HepG2 (cell line): Measurements from ENCODE around the gene ITM2B. TPM values are rescaled to one million over a fixed set of nuclear protein-coding genes. Genes with fewer than 3 reads are reported as not detected.

Source experiments
- GTF3A ChIP-seq: sonication (generic); formaldehyde crosslinking; conservative IDR thresholded peaks from 2 replicates; pipeline ENCODE4 v1.4.0; 2020; ENCODE audit warnings: mild to moderate bottlenecking, missing genetic modification reagents
- IKZF1 ChIP-seq: fragments of 450-650 bp; IDR thresholded peaks from 2 replicates; pipeline ENCODE4 v1.7.1; 2016
- IRF9 ChIP-seq: sonication (generic); formaldehyde crosslinking; IDR thresholded peaks from 2 replicates; pipeline ENCODE4 v1.8.0; 2022; ENCODE audit warnings: missing genetic modification reagents, mild to moderate bottlenecking, borderline replicate concordance
- IRX3 ChIP-seq: sonication (generic); formaldehyde crosslinking; IDR thresholded peaks from 2 replicates; pipeline ENCODE4 v1.8.1; 2023; ENCODE audit warnings: mild to moderate bottlenecking, low read depth, missing genetic modification reagents, borderline replicate concordance
- KLF13 ChIP-seq: sonication (generic); formaldehyde crosslinking; IDR thresholded peaks from 2 replicates; pipeline ENCODE4 v1.4.0; 2020; ENCODE audit warnings: mild to moderate bottlenecking, missing genetic modification reagents
- MED8 ChIP-seq: sonication (generic); formaldehyde crosslinking; IDR thresholded peaks from 2 replicates; pipeline ENCODE4 v1.8.1; 2023; ENCODE audit warnings: mild to moderate bottlenecking, missing genetic modification reagents; ENCODE audit not compliant: insufficient replicate concordance
- MEF2D ChIP-seq: sonication (generic); formaldehyde crosslinking; IDR thresholded peaks from 2 replicates; pipeline ENCODE4 v1.5.1; 2020; ENCODE audit warnings: mild to moderate bottlenecking, missing genetic modification reagents
- MTF2 ChIP-seq: sonication (generic); formaldehyde crosslinking; IDR thresholded peaks from 2 replicates; pipeline ENCODE4 v1.5.0; 2020; ENCODE audit warnings: missing genetic modification reagents, borderline replicate concordance
- NFE2L2 ChIP-seq: fragments of 150-350 bp; IDR thresholded peaks from 2 replicates; pipeline ENCODE4 v1.6.1; 2014; ENCODE audit warnings: low read length
- ONECUT2 ChIP-seq: sonication (generic); formaldehyde crosslinking; IDR thresholded peaks from 2 replicates; pipeline ENCODE4 v1.4.0; 2020; ENCODE audit warnings: missing genetic modification reagents
- PAF1 ChIP-seq: IDR thresholded peaks from 2 replicates; pipeline ENCODE4 v1.6.1; 2016; ENCODE audit warnings: missing genetic modification reagents, missing compliant biosample characterization
- PLSCR1 ChIP-seq: sonication (generic); formaldehyde crosslinking; IDR thresholded peaks from 2 replicates; pipeline ENCODE4 v1.5.0; 2020; ENCODE audit warnings: missing genetic modification reagents, mild to moderate bottlenecking, borderline replicate concordance
- PRMT3 ChIP-seq: sonication (generic); formaldehyde crosslinking; IDR thresholded peaks from 2 replicates; pipeline ENCODE4 v1.8.1; 2022; ENCODE audit warnings: low read depth, mild to moderate bottlenecking, moderate library complexity, missing genetic modification reagents, borderline replicate concordance
- ZBTB21 ChIP-seq: sonication (generic); formaldehyde crosslinking; IDR thresholded peaks from 2 replicates; pipeline ENCODE4 v1.4.0; 2020; ENCODE audit warnings: missing genetic modification reagents
- ZNF235 ChIP-seq: sonication (generic); formaldehyde crosslinking; IDR thresholded peaks from 2 replicates; pipeline ENCODE4 v1.8.1; 2023; ENCODE audit warnings: mild to moderate bottlenecking, missing genetic modification reagents, borderline replicate concordance
- ZNF274 ChIP-seq: sonication (generic); formaldehyde crosslinking; IDR thresholded peaks from 2 replicates; pipeline ENCODE4 v1.5.1; 2020; ENCODE audit warnings: mild to moderate bottlenecking, missing genetic modification reagents
- ZNF335 ChIP-seq: sonication (generic); formaldehyde crosslinking; IDR thresholded peaks from 2 replicates; pipeline ENCODE4 v1.4.0; 2020; ENCODE audit warnings: missing genetic modification reagents
- ZNF337 ChIP-seq: sonication (generic); formaldehyde crosslinking; IDR thresholded peaks from 2 replicates; pipeline ENCODE4 v1.5.1; 2020; ENCODE audit warnings: missing genetic modification reagents, low read depth, mild to moderate bottlenecking, borderline replicate concordance
- ZNF572 ChIP-seq: sonication (generic); formaldehyde crosslinking; IDR thresholded peaks from 2 replicates; pipeline ENCODE4 v1.5.1; 2020; ENCODE audit warnings: mild to moderate bottlenecking, missing genetic modification reagents
- ZNF782 ChIP-seq: sonication (generic); formaldehyde crosslinking; IDR thresholded peaks from 2 replicates; pipeline ENCODE4 v1.4.0; 2020; ENCODE audit warnings: missing genetic modification reagents, mild to moderate bottlenecking, borderline replicate concordance
- polyA plus RNA-seq, 8 experiments: library from polyadenylated mRNA; depleted of rRNA in 3 of 8; stranded (reverse) in 7 of 8; unstranded in 1 of 8; fragments of >200 nt; fragmentation: Illumina TruSeq in 4 of 8; extraction: Trizol in 4 of 8; gene quantifications; 2 replicates each; pipeline versions ENCODE4 v1.2.1 to v1.2.3, GENCODE V29; 2011 to 2016; ENCODE audit warnings: low read depth in 4 of 8, missing spikeins in 1 of 8, mixed read lengths in 1 of 8; ENCODE audit not compliant: insufficient read depth in 1 of 8
- total RNA-seq, 5 experiments: library from RNA; depleted of rRNA; stranded (reverse); fragments of >200 nt; fragmentation: Illumina TruSeq; extraction: Trizol; gene quantifications; 2 replicates each; pipeline ENCODE4 v1.2.3, GENCODE V29; 2016; ENCODE audit warnings: low read depth in 1 of 5
- TF ChIP-seq, protein P1 (sequence below): IDR thresholded peaks from 2 replicates; pipeline ENCODE4 v1.6.1; 2016; ENCODE audit warnings: low read depth, missing genetic modification reagents, missing compliant biosample characterization
- TF ChIP-seq, protein P2 (sequence below): sonication (generic); formaldehyde crosslinking; IDR thresholded peaks from 2 replicates; pipeline ENCODE4 v1.8.1; 2023; ENCODE audit warnings: mild to moderate bottlenecking, moderate library complexity, missing genetic modification reagents

Gene ITM2B
- total and polyA plus RNA-seq, 2 of the 13 experiments (the other 11 are each of a cell fraction or from before 2014, with no cell fraction given) = 158 to 373 TPM

- TF ChIP-seq MED8 = no peak
- no peak for TF ChIP-seq MTF2 (CRISPR knock-in tag)
- TF ChIP-seq ZNF572 (CRISPR knock-in tag) = no peak
- TF ChIP-seq ZNF782 (CRISPR knock-in tag) = no peak
- TF ChIP-seq, protein P1, sequence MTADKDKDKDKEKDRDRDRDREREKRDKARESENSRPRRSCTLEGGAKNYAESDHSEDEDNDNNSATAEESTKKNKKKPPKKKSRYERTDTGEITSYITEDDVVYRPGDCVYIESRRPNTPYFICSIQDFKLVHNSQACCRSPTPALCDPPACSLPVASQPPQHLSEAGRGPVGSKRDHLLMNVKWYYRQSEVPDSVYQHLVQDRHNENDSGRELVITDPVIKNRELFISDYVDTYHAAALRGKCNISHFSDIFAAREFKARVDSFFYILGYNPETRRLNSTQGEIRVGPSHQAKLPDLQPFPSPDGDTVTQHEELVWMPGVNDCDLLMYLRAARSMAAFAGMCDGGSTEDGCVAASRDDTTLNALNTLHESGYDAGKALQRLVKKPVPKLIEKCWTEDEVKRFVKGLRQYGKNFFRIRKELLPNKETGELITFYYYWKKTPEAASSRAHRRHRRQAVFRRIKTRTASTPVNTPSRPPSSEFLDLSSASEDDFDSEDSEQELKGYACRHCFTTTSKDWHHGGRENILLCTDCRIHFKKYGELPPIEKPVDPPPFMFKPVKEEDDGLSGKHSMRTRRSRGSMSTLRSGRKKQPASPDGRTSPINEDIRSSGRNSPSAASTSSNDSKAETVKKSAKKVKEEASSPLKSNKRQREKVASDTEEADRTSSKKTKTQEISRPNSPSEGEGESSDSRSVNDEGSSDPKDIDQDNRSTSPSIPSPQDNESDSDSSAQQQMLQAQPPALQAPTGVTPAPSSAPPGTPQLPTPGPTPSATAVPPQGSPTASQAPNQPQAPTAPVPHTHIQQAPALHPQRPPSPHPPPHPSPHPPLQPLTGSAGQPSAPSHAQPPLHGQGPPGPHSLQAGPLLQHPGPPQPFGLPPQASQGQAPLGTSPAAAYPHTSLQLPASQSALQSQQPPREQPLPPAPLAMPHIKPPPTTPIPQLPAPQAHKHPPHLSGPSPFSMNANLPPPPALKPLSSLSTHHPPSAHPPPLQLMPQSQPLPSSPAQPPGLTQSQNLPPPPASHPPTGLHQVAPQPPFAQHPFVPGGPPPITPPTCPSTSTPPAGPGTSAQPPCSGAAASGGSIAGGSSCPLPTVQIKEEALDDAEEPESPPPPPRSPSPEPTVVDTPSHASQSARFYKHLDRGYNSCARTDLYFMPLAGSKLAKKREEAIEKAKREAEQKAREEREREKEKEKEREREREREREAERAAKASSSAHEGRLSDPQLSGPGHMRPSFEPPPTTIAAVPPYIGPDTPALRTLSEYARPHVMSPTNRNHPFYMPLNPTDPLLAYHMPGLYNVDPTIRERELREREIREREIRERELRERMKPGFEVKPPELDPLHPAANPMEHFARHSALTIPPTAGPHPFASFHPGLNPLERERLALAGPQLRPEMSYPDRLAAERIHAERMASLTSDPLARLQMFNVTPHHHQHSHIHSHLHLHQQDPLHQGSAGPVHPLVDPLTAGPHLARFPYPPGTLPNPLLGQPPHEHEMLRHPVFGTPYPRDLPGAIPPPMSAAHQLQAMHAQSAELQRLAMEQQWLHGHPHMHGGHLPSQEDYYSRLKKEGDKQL (CRISPR knock-in tag) = no peak
- TF ChIP-seq IKZF1 = no peak
- no peak for TF ChIP-seq KLF13
- TF ChIP-seq IRF9 (CRISPR knock-in tag) = peak; percentile 42; the same call in 1 of the 2 replicates
- TF ChIP-seq GTF3A (CRISPR knock-in tag) = no peak
- TF ChIP-seq ZNF274 (CRISPR knock-in tag) = 0 out of 2 replicates have a peak, but pooled peaks have one; percentile 18
- TF ChIP-seq, protein P2, sequence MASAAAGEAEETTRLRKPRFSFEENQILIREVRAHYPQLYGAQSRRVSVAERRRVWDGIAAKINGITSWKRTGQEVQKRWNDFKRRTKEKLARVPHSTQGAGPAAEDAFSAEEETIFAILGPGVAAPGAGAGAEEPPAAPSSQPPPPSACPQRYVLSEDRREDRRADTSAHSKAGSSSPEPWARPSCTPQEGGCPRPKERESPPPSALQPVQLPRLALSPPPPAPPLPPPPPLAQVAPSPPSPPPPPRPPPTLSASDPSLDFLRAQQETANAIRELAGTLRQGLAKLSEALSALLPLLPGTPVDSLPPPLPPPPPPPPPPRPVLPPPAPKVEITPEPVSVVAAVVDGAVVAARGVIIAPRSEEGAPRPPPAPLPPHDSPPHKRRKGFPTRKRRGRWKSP (CRISPR knock-in tag) = peak; percentile 35; the same call in 1 of the 2 replicates
- no peak for TF ChIP-seq ZNF235
- TF ChIP-seq PLSCR1 = no peak
- TF ChIP-seq ZBTB21 (CRISPR knock-in tag) = no peak
- TF ChIP-seq MEF2D = no peak
- TF ChIP-seq IRX3 (CRISPR knock-in tag) = no peak
- TF ChIP-seq PRMT3 (CRISPR knock-in tag) = no peak
- no peak for TF ChIP-seq NFE2L2
- no peak; the same call in 1 of the 2 replicates for TF ChIP-seq ZNF337 (CRISPR knock-in tag)
- TF ChIP-seq PAF1 (CRISPR knock-in tag) = no peak
- TF ChIP-seq ZNF335 = no peak
- TF ChIP-seq ONECUT2 = no peak
Observed at GRCh38 chr13:48233046-48233888, at the start of gene ITM2B (continued).
